NCI-H128 (cell line): ENCODE data around the gene JPH3.

Experiments used
- DNase-seq: peaks from one replicate; lab custom pipeline; 2025; ENCODE audit not compliant: unreplicated experiment; lab: John Stamatoyannopoulos, UW

The JPH3 gene

DNA sequence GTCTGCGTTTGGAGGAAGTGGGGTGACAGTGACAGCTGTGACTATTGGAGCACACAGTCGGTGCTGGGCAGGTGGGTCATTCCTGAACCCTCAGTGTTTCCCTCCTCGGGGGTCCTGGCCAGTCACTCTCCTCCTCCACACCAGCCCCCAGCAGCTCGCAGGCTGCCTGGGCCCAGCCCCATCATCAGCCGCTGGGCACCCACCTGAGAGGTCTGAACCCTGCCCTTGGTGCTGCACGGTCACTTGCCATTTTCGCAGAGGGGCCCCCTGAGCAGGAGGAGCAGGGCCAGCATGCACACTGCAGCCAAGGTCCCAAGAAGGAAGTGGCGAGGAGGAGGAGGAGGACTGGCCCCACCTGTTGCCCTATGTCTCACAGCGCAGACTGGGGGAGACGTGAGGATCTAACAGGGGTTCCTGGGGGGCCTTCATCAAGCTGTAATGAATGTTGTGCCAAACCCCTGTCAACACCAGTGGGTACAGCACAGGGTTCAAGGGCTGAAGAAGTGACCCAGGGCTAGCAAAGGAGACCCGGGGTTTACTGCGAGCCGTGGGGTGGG, 23.0 kb downstream of the JPH3 start:
- DNase-seq = no peak

GRCh38 chr16:87626401-87626800, 24.1 kb downstream of the JPH3 start:
- DNase-seq = no peak

DNA sequence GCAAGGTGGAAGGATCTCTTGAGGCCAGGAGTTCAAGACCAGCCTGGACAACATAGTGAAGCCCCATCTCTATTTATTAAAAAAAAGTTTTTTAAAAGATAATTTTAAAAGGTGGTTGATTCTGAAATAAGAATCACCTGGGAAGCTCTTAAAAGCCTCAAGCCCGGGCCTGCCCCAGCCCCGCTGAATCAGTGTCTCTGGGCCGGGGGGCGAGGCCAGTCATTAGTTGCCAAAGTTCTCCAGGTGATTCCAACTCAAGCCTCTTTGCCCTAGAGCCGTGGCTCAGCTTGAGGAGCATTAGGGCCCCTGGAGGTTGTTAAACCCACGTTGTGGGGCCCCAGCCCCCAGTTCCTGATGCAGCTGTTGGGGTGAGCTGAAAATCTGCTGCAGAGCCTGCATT, 24.6 kb downstream of the JPH3 start:
- no peak for DNase-seq

GRCh38 chr16:87627542-87628245, 25.4 kb downstream of the JPH3 start:
- no peak for DNase-seq

DNA sequence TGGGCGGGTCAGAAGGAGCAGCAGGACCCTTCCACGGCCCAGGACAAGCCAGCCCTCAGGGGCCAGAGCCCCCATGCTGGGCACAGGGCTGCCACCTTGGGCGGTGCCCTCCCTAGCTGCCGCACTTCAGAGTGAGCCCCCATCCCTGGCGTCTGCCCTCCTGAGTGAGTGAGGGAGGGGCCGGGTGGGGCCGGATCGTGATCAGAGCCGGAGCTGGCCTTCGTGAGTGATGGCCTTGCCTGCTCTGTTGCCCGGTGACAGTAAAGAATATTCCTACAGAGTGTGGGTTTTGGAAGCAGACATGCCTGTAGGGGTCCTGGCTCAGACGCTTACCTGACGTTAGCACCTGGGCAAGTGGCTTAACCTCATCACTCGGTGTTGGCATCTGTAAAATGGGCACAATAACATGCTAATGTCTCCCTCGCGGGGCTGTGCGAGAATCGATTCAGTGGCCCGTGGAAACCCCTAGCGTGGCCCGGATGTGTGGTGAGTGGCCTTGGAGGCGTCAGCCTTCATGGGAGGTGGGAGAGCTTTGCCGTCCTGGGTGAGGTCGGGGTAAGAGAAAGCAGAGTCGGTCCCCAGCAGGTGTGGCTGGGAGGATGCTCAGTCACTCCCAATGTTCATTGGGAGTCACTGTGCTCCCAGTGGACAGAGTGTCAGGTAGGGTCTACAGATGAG, 26.1 kb downstream of the JPH3 start:
- DNase-seq = no peak

DNA sequence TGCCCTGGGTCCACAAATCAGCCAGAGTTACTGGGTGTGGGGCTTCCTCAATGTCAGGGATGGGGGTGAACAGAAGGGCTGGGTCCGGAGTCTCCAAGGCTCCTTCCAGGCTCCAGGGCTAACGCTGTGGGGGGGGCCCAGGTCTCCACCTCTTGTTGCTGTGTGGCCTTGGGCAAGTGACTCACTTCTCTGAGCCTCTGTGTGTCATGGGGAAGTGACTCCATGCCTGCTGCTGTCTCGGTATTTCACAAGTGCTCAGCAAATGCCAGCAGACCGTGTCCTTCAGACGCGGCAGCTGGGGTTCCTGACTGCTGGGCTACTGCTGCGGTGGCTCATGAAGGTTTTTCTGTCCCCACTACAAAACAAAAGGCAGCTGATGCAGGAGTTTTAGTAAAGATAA, 26.6 kb downstream of the JPH3 start:
- no peak for DNase-seq

DNA sequence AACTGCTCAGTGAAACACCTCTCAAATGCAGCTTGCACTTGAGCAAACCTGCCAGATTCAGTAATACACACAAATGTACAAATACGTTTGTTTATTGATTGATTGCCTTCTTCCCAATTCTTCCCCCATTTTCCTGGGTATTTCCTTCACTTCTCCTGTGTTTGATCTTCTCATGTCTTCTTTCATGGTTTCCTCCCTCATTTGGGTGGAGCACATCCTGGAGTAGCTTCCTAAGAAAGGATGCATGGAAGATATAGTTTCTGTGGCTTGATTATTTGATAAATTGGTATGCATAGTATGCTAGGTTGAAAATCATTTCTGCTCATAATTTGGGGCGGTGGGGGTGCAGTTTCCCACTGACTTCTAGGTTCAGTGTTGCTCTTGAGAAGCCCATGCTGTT, 28.8 kb downstream of the JPH3 start:
- no peak for DNase-seq

GRCh38 chr16:87634411-87634810, 32.1 kb downstream of the JPH3 start:
- DNase-seq = no peak

DNA sequence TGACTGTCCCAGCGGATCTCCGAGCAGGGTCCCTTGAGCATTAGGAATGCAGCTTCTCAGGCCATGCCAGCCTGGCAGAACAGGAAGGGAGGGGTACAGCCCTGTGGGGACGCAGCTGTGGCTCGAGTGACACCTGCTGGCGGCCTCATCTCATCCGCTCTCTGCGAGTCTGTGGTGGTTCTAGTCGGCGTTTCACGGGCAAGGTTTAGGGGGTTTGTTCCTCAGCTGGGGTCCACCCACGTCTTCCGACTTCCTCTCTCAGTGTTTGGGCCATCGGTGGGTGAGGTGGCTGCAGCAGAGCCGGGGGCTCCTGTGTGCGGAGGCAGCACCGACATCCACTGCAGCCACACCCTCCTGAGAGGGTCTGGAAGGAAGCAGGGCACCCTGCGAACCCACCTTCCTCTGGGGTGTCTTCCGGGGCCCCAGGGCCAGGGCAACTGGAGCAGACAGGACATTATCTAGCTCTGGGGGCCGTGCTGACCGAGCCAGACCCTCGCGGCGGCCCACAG, 33.3 kb downstream of the JPH3 start:
- DNase-seq = peak; percentile 26

DNA sequence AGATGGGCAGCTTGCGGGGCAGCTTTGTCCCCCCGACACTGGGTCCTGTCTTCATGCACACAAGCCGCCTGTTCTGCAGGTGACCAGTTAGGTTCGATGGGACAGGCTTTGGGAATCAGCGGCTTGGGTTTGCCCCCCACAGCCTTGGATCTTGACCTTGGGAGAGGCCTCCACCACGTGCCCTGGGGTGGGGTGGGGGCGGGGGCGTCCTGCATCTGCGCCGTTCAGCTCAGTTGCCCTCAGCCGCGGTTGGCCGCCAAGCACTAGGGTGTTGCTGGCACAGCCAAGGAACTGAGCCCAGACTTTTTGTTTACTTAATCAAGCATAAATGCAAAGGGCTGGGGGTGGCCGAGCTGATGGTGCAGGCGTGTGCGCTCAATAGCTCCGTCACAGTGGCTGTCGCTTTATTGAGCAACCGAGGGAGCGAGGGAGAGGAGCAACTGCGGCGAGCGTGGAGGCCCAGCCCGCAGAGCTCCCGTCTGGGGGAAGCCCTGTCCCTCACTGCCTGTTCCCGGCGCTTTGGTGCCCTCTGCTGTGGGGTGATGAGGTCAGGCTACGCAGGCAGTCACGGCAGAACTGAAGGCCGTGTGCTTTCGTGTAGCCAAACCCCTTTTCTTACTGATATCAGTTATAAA, 33.9 kb downstream of the JPH3 start:
- peak; percentile 52 for DNase-seq

DNA sequence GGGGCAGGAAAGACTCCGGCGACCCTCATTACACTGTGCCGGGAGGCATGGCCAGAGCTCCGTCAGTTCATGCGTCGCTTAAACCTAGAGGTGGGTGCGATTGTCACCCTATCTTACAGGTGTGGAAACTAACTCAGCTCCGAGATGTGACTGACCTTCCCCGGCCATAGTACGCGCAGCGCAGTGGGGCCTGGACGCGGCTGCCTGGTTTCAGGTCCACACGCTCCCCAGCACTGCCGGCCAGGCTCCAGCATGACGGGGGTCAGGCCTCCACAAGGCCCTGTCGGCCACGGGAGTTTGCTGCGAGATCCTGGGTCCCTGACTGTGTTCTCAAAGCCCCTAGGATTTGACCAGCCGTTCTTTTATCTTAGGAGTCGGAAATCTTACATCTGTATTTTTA, 34.4 kb downstream of the JPH3 start:
- DNase-seq = no peak

- no peak for DNase-seq
Observed at GRCh38 chr16:87637357-87637756, 35.0 kb downstream of the JPH3 start.

DNA sequence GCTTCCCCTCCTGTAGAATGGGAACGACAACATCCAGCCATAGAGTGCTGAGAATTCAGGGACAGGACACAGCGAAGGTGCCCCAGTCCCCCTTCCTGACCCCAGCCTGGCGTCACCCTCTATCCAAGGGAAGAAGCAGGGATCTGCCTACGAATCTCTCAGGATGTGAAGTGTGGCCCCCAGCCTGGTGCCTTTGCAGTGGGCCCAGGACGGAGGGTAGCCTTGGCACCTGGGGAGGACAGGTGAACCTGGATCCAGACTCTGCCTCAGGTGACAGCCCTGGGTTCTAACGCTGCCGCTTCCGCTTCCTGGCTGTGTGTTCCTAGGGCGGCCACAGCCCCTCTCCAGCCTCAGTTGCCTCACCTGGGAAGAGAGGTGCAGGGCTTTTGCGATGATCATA, 36.4 kb downstream of the JPH3 start:
- DNase-seq = no peak

DNA sequence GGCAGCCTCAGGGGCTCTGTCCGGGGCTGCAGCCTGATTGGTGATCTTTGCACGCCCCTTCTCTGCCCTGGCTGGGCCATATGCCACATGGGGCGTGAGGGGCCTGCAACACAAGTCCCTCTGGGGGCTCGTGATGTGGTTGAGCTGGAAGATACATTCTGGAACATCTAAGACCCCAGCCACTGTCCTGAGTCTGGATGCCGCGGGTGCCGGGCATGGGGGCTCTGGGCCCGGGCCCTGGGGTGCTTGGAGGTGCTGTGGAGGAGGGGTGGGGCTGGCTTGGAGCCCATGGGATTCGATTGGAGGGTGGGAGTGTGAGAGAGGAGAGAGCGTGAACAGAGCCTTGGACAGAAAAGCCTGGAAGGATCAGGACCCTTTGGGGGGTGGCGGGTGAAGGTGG, 39.4 kb downstream of the JPH3 start:
- DNase-seq = no peak

- DNase-seq = no peak
Observed at GRCh38 chr16:87642491-87642890, 40.2 kb downstream of the JPH3 start.

- DNase-seq = no peak
Observed at GRCh38 chr16:87644186-87644585, 41.9 kb downstream of the JPH3 start.

GRCh38 chr16:87644596-87644995, 42.3 kb downstream of the JPH3 start:
- no peak for DNase-seq

DNA sequence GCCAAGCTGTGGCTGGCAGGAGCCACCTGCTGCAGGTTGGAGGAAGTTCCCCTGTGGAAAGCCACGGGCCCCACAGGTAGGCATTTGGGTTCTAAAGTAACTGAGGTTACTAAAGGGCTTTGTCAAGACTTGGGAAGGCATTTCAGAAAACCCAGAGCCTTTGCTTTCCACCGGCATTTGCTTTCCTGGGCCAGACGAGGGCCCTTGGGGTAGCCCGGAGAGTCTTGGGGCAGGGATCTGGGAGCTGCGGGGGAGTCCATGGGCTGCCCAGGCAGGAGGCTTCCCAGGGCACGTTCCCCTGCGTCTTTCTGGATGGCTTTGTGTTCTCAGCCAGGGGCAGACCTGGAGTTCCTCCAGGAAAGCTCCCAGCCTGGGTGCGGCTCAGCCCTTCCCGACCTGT, 43.5 kb downstream of the JPH3 start:
- DNase-seq = no peak

DNA sequence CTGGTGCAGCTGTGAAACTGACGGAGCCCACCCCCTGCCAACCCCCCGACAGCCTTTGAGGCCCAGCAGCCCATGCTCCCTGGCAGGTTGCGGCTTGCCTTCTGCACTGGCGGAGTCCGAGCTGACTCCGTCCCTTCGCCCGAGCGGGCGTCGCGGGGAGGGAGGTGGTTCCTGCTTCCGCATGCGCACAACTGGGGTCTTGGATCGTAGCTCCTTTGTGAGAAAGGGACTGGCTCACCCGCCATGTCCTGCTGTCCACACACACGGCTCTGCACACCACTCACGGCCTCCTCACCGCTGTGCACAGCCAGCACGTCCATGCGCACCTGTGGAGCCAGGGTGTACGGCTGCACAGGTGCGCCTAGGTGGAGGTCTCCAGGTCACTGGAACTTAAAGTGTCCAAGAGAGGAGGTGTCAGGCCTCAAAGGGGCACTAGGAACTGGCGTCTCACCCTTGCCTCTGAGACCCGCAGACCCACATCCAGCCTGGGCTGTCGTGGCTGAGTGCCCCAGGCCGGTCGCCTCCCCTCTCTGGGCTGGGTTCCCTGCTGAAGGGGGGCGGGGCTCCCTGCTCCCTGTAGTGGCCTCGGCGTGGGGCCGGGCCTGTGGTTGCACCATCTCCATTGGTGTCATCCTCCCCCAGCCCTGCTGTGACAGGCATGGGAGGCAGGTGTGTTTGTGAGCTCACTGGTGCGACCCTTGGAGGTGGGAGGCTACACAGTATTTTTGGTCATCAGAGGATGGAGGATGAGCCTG, 45.3 kb downstream of the JPH3 start:
- no peak for DNase-seq

GRCh38 chr16:87648236-87648635, 45.9 kb downstream of the JPH3 start:
- DNase-seq = no peak
